ENCODE measurements around the gene PLD4.

The PLD4 gene

GRCh38 chr14:104935955-104936354, 11.3 kb downstream of the PLD4 start:
- DNase-seq = no peak
- Histone ChIP-seq H3K4me1 (peaks cover 0 to 21% (median 18%) of the 10 kb centered on the region in 4 donors), H3K27me3 (no peaks in the 10 kb centered on the region), H3K27ac (no peak overlapping the region), H3K9me3 (no peaks in the 10 kb centered on the region), H3K4me3 (no peak overlapping the region), H3K36me3 (peaks cover 0 to 7% (median 5%) of the 10 kb centered on the region in 3 donors)
- intact Hi-C loops (cut with DNase I; ENCODE audit: low total_unique reads) = loop anchor here (2.0 kb wide), 1 partner anchor 29 kb away; no protein-coding TSS in a partner anchor
- TF ChIP-seq CTCF (IDR thresholded peaks at IDR 0.05) = no peak

GRCh38 chr14:104936361-104937155, 11.9 kb downstream of the PLD4 start:
- TF ChIP-seq CTCF (IDR thresholded peaks at IDR 0.05) = no peak

GRCh38 chr14:104937161-104937560, 12.5 kb downstream of the PLD4 start:
- TF ChIP-seq CTCF (IDR thresholded peaks at IDR 0.05) = no peak
- no peaks in the 10 kb centered on the region for H3K27me3 ChIP-seq
- no peak overlapping the region for H3K4me3 ChIP-seq
- H3K36me3 ChIP-seq = peaks cover 0 to 18% (median 5%) of the 10 kb centered on the region in 3 donors
- DNase-seq = peak in 1 of 2 donors; percentile 7
- intact Hi-C loops (cut with DNase I; ENCODE audit: low total_unique reads) = no loop called here
- peaks cover 0 to 18% (median 12%) of the 10 kb centered on the region in 4 donors for H3K4me1 ChIP-seq
- H3K9me3 ChIP-seq = no peaks in the 10 kb centered on the region
- no peak overlapping the region for H3K27ac ChIP-seq

More at GRCh38 chr14:104936361-104937155, 11.9 kb downstream of the PLD4 start:
- intact Hi-C loops (cut with DNase I; ENCODE audit: low total_unique reads) = no loop called here
- Histone ChIP-seq H3K27me3 (no peaks in the 10 kb centered on the region), H3K4me3 (no peak overlapping the region), H3K27ac (no peak overlapping the region), H3K4me1 (peaks cover 0 to 21% (median 18%) of the 10 kb centered on the region in 4 donors), H3K9me3 (no peaks in the 10 kb centered on the region), H3K36me3 (peaks cover 0 to 13% (median 5%) of the 10 kb centered on the region in 3 donors)
- peak; percentile 12 to 55 for DNase-seq

- DNase-seq = no peak
- intact Hi-C loops (cut with DNase I; ENCODE audit: low total_unique reads) = no loop called here
- no peaks in the 10 kb centered on the region for H3K27me3 ChIP-seq
- H3K36me3 ChIP-seq = peaks cover 0 to 25% (median 5%) of the 10 kb centered on the region in 3 donors
- H3K4me3 ChIP-seq = no peak overlapping the region
- H3K27ac ChIP-seq = no peak overlapping the region
- H3K4me1 ChIP-seq = peaks cover 0 to 11% (median 6%) of the 10 kb centered on the region in 4 donors
- H3K9me3 ChIP-seq = no peaks in the 10 kb centered on the region
- no peak for TF ChIP-seq CTCF (IDR thresholded peaks at IDR 0.05)
These were observed 13.2 kb downstream of the PLD4 start for GRCh38 chr14:104937694-104938365.

GRCh38 chr14:104938436-104938835, 13.8 kb downstream of the PLD4 start:
- intact Hi-C loops (cut with DNase I; ENCODE audit: low total_unique reads) = no loop called here
- H3K4me3 ChIP-seq = no peak overlapping the region
- TF ChIP-seq CTCF (IDR thresholded peaks at IDR 0.05) = no peak

More at GRCh38 chr14:104938436-104938835, 13.8 kb downstream of the PLD4 start:
- no peaks in the 10 kb centered on the region for H3K9me3 ChIP-seq
- no peak overlapping the region for H3K27ac ChIP-seq
- H3K4me1 ChIP-seq = peaks cover 0 to 7% (median 4%) of the 10 kb centered on the region in 4 donors
- DNase-seq = no peak
- peaks cover 0 to 31% (median 5%) of the 10 kb centered on the region in 3 donors for H3K36me3 ChIP-seq
- no peaks in the 10 kb centered on the region for H3K27me3 ChIP-seq
